OCI-LY3 (cell line): ENCODE results near the gene AATF.

Experiments used
- H2AFZ ChIP-seq: fragments of 200-600, 300-600 bp; shearing (Covaris generic); 2 replicates; pipeline ENCODE4 v1.6.0; 2014; ENCODE audit warnings: antibody characterized with exemption, low read depth, low read length
- H3K27ac ChIP-seq: fragments of 200-600, 300-600 bp; sonication (generic); 2 replicates; pipeline ENCODE4 v1.5.1; 2014; ENCODE audit warnings: mild to moderate bottlenecking, low read length, moderate library complexity, mixed read lengths
- H3K27me3 ChIP-seq: fragments of 200-600, 300-600 bp; sonication (generic); 2 replicates; pipeline ENCODE4 v1.6.1; 2014; ENCODE audit warnings: low read depth, low read length, mixed read lengths
- H3K36me3 ChIP-seq: fragments of 200-600, 300-600 bp; sonication (generic); replicated peaks from 2 replicates; pipeline ENCODE3; 2014; ENCODE audit warnings: low read depth, low read length, mixed read lengths
- H3K4me1 ChIP-seq: fragments of 300-600, 200-600 bp; sonication (generic); 2 replicates; pipeline ENCODE4 v1.6.1; 2014; ENCODE audit warnings: low read length, mixed read lengths
- H3K4me2 ChIP-seq: fragments of 200-600, 300-600 bp; sonication (generic); 2 replicates; pipeline ENCODE4 v1.6.1; 2014; ENCODE audit warnings: low read length, mixed read lengths
- H3K4me3 ChIP-seq: fragments of 300-600, 200-600 bp; sonication (generic); 2 replicates; pipeline ENCODE4 v1.5.1; 2014; ENCODE audit warnings: antibody characterized with exemption, mild to moderate bottlenecking, low read length, moderate library complexity
- H3K79me2 ChIP-seq: fragments of 300-600, 200-600 bp; shearing (Covaris generic); 2 replicates; pipeline ENCODE4 v1.6.1; 2014; ENCODE audit warnings: mild to moderate bottlenecking, low read length, mixed read lengths
- H3K9ac ChIP-seq: fragments of 300-600, 200-600 bp; shearing (Covaris generic); 2 replicates; pipeline ENCODE4 v1.6.0; 2014; ENCODE audit warnings: mild to moderate bottlenecking, low read length, moderate library complexity
- H3K9me3 ChIP-seq: fragments of 200-600, 300-600 bp; shearing (Covaris generic); 2 replicates; pipeline ENCODE4 v1.6.1; 2014; ENCODE audit warnings: low read length, mixed read lengths; ENCODE audit not compliant: insufficient read depth
- H4K20me1 ChIP-seq: fragments of 200-600, 300-600 bp; sonication (generic); 2 replicates; pipeline ENCODE4 v1.6.1; 2016; ENCODE audit warnings: low read length, mixed read lengths; ENCODE audit not compliant: insufficient read depth
- CTCF ChIP-seq: fragments of 200-600, 300-600 bp; sonication (generic); IDR thresholded peaks from 2 replicates; pipeline ENCODE4 v1.5.1; 2014; ENCODE audit warnings: antibody characterized with exemption, low read length, low read depth
- EZH2phosphoT487 ChIP-seq: fragments of 200-600 bp; shearing (Covaris generic); IDR thresholded peaks from 2 replicates; pipeline ENCODE4 v1.6.1; 2018; ENCODE audit warnings: antibody characterized with exemption, mixed run types, low read depth

The AATF gene

GRCh38 chr17:36948717-36949460 is at the start of gene AATF:
TSS of gene AATF (plus strand) at chr17:36948954. CDS start at chr17:36949126, 172 bp downstream.
- Histone ChIP-seq H3K36me3 (peaks cover 28% of the 10 kb centered on the region), H4K20me1 (0 out of 2 replicates have a peak, but pooled peaks cover 7% of the 10 kb centered on the region), H3K79me2 (peaks cover 45% of the 10 kb centered on the region), H3K4me3 (peak within 1 kb of the TSS; percentile 91), H3K9ac (peak within 1 kb of the TSS; percentile 92), H3K4me2 (peak within 1 kb of the TSS; percentile 85), H3K27ac (peak within 1 kb of the TSS; percentile 63), H2AFZ (peak within 1 kb of the TSS; percentile 78), H3K27me3 (peaks cover 20% of the 10 kb centered on the region), H3K4me1 (peaks cover 15% of the 10 kb centered on the region), H3K9me3 (no peaks in the 10 kb centered on the region)
- TF ChIP-seq EZH2phosphoT487 (no peak), CTCF (no peak)

GRCh38 chr17:36899250-36900159 is 49.2 kb upstream of the AATF start:
- TF ChIP-seq EZH2phosphoT487 (no peak), CTCF (no peak)
- Histone ChIP-seq H4K20me1 (no peaks in the 10 kb centered on the region), H3K79me2 (no peaks in the 10 kb centered on the region), H3K4me2 (no peak overlapping the region), H3K4me3 (no peak overlapping the region), H2AFZ (no peak overlapping the region), H3K27me3 (peaks cover 11% of the 10 kb centered on the region; the same call in 1 of the 2 replicates), H3K4me1 (no peaks in the 10 kb centered on the region), H3K36me3 (no peaks in the 10 kb centered on the region), H3K9me3 (no peaks in the 10 kb centered on the region), H3K27ac (no peak overlapping the region), H3K9ac (no peak overlapping the region)

- Histone ChIP-seq H3K27me3 (peaks cover 7% of the 10 kb centered on the region; the same call in 1 of the 2 replicates), H3K4me1 (no peaks in the 10 kb centered on the region), H3K9me3 (no peaks in the 10 kb centered on the region), H3K27ac (no peak overlapping the region), H2AFZ (no peak overlapping the region), H3K4me2 (no peak overlapping the region), H3K79me2 (no peaks in the 10 kb centered on the region), H4K20me1 (no peaks in the 10 kb centered on the region), H3K36me3 (no peaks in the 10 kb centered on the region), H3K4me3 (no peak overlapping the region), H3K9ac (no peak overlapping the region)
- TF ChIP-seq EZH2phosphoT487 (no peak), CTCF (no peak)
Measured at GRCh38 chr17:36900160-36900512, 48.6 kb upstream of the AATF start.

- no peak overlapping the region for H3K4me3 ChIP-seq
- no peak overlapping the region for H3K4me2 ChIP-seq
- TF ChIP-seq EZH2phosphoT487 (no peak), CTCF (no peak)
- H3K9me3 ChIP-seq = no peaks in the 10 kb centered on the region
- no peak overlapping the region for H3K9ac ChIP-seq
- H3K27ac ChIP-seq = no peak overlapping the region
- no peaks in the 10 kb centered on the region for H3K79me2 ChIP-seq
- H3K4me1 ChIP-seq = no peaks in the 10 kb centered on the region
- peaks cover 8% of the 10 kb centered on the region; the same call in 1 of the 2 replicates for H3K27me3 ChIP-seq
- H2AFZ ChIP-seq = no peak overlapping the region
- no peaks in the 10 kb centered on the region for H4K20me1 ChIP-seq
- H3K36me3 ChIP-seq = no peaks in the 10 kb centered on the region
Measured at GRCh38 chr17:36901506-36901905, 47.2 kb upstream of the AATF start.
